HG03521 (cell line): ENCODE results near the gene NCAPG.

Experiments used
- ATAC-seq: cut with Tn5 transposase; IDR thresholded peaks from one replicate; pipeline ENCODE4 v1.9.1; 2021; ENCODE audit warnings: mild to moderate bottlenecking, moderate library complexity; ENCODE audit not compliant: unreplicated experiment

NCAPG gene

GRCh38 chr4:17810260-17811077 lies at the start of gene NCAPG, which contains the start of gene DCAF16:
NCAPG (plus strand) TSS chr4:17810979; CDS start chr4:17811078, 99 bp downstream.
DCAF16 (minus strand) TSS chr4:17810757; CDS start chr4:17804141, 6,616 bp downstream.
- peak; percentile 89 for ATAC-seq

- ATAC-seq = no peak
Measured at GRCh38 chr4:17761062-17761461, 49.7 kb upstream of the NCAPG start.

DNA sequence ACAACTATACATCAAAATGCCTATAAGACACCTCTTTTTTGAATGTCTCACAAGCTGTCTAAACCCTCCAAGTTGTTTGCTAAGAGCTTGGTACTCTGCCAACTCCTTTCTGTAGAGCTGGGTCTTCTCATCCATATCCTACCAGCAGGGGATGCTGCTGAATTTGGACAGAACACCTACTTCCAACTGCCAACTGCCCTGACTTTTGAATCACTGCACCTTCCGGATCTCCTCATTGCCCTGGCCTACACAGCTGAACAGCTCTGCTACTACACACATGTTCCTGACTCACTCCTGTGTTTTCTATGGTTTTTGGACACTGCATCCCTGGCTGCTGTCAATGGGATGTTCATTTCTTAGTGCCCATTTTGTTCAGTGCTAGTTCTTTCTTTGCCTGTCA lies 48.1 kb upstream of the NCAPG start:
- no peak for ATAC-seq

DNA sequence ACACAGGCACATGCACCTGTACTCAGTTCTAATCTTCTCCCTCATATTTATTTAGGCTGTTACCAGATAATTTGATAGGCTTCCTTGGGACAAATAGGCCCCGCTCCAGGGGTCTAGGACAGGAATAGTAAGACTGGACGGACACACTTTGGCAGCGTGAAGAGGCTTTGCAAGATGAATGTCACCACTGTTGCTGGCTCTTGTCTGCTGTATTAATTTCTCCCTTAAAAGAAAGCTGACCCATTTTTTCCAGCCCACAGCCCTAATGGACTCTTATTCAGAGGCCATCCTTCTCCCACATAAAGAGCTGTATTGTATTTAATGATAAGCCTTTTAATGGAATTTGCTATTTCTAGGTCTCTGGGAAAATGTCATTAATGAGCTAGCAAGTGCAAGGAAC lies 47.4 kb upstream of the NCAPG start:
- ATAC-seq = no peak

- ATAC-seq = no peak
Measured at GRCh38 chr4:17763931-17764330, 46.8 kb upstream of the NCAPG start.

DNA sequence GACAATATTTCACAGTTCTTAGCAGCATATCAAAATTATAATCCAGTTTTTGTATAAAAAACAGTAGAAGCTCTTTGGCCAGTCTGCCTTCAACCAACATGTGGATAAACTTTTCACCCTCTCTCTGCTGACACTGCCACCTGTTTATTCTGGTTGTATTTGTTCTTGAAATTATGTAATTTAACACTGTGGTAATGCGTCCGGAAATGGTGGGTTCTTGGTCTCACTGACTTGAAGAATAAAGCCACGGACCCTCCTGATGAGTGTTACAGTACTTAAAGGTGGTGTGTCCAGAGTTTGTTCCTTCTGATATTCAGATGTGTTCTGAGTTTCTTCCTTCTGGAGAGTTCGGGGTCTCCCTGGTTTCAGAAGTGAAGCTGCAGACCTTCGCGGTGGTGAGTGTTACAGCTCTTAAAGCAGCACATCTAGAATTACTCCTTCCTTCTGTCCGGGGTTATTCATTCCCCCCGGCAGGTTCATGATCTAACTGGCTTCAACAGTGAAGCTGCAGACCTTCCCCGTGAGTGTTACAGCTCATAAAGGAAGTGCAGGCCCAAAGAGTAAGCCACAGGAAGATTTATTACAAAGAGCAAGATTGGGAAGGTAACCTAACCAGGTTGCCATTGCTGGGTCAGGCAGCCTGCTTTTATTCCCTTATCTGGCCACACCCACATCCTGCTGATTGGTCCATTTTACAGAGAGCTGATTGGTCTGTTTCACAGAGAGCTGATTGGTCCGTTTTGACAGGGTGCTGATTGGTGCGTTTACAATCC lies 45.1 kb upstream of the NCAPG start:
- no peak for ATAC-seq

- ATAC-seq = no peak
Measured at GRCh38 chr4:17766826-17767458, 43.8 kb upstream of the NCAPG start.

- no peak for ATAC-seq
Measured at GRCh38 chr4:17769406-17770174, 41.2 kb upstream of the NCAPG start.

DNA sequence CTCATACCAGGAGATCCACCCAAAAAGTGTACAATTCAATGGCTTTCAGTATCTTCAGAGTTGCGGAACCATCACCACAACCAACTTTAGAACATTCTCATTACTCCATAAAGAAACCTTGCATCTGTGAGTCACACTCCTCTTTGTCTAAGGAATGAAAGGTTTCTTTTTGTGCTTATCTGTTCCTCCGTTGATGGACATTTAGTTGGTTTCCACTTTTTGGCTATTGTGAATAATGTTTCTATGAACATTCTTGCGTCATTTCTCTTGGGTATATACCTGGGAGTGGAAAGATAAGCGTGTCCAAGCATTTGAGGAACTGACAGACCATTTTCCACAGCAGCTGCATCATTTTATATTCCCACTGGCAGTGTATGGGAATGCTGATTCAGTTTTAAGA lies 39.9 kb upstream of the NCAPG start:
- ATAC-seq = no peak

GRCh38 chr4:17771284-17771908 lies 39.4 kb upstream of the NCAPG start:
- no peak for ATAC-seq

DNA sequence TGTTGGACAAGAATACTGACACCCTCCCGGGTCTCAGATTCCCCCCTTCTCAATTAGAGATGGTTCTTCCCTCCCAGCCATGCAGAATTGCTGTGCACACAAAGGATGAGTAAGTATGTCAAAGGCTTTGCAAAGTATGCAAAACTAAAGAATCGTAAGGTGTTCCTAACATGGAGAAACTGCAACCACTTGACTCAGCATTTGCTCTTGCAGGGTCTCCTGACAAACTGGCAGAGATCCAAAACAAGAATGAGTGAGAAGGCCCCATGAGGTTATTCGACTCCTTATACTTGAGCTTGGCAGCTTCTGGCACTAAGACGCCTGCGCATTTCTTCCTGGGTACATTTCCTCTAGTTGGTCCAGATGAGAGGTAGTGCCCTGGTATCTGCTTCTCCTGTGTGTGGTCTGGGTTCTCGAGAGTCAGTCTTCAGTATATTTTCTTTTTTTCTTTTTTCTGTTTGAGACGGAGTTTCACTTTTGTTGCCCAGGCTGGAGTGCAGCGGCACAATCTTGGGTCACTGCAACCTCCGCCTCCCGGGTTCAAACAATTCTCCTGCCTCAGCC lies 37.6 kb upstream of the NCAPG start:
- no peak for ATAC-seq

DNA sequence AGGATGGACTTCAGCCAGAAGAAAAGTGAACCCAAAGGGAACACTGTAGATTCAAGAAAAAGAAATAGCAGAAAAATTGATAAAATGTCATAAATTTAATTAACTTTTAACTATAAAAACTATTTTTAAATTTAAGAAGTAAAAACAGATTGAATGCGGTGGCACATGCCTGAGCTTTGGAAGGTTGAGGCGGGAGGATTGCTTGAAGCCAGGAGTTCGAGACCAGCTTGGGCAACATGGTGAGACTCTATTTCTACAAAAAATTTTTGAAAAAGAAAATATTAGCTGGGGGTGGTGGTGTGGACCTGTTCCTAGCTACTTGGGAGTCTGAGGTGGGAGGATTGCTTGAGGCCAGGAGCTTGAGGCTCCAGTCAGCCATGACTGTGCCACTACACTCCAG lies 32.3 kb upstream of the NCAPG start:
- ATAC-seq = no peak

DNA sequence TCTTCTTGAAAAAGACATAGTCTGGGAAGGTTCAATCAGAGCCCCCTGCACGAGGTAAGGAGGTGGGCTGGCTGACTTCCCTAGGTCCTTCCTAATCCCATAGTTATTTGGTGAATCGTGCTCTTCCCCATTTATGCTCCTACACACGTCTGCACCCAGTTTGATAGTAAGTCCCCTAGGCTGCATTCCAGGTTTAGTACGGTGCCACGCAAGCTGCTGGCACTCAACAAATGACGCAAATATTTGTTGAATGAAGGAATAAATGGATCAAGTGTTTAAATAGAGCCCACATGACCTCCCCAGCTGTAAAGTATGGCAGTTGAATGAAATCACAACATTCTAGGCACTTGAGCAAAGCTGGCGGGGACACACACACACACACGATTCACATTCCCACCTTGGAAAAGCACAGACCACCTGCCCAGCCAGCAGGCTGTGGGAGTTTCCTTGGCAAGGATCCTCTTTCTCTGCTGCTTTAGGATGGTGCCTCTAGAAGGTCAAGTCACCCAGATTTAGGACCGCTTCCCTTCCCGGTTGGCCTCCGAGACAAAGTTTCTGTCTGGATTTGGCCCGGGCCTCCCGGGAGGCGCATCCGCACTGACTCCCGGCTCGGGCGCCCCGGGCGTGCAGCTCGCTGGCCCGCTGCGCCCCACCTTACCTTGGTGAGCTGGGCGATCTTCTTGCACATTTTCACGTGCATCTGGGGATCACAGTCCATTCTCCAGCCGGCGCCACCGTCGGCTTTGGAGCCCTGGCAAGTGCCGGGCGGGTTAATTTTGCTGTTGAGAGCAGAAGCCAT lies 30.1 kb upstream of the NCAPG start:
- ATAC-seq = no peak

DNA sequence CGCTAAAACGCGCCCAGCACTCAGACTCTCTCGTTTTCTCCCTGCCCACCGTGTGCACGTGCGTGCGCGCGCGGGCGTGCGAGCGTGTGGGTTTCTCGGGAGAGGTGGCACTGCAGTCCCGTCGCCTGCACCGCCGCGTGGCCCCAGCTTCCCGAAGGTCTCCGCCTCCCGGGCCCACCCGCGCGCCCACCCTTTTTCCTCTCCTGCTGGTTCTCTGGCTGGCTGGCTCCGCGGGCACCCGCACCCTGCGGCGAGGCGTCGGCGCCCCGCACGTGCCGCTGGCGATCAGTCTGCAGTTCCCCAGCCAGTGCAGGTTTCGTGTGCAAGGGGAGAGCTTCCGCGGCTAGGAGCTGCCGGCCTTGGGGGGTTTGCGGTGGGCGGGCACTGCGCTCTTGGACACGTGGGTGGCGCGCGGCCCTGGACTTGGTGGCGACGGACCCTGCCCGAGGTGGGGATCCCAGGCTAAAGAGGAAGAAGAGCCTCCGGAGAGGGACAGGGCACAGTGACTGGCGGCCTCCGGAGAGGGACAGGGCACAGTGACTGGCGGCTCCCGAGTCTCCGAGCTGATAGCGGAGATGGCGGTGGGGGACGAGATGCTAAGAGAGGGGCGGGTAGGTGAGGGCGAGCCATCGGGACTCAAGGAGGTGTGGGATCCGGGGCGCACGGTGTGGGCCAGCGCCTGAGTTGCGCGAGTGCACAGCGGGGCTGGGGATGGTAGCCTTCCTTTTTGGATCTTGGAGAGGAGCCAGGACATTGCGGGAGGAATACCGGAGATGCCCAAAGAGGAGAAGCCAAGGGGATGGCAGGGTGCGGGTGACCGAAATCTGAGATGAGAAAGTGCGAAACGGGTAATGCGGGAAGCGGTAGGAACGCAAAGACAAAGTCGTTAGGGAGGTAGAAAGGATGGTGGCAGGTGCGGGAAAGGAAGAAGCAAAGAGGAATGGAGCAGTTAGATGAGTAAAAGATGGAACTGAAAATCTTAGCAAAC lies 29.2 kb upstream of the NCAPG start, which contains the start of gene FAM184B:
Gene FAM184B, minus strand, starts transcription at position 322 of the 988 bp plus-strand sequence. CDS start 322 bp downstream, outside the sequence.
- ATAC-seq = no peak

GRCh38 chr4:17785858-17786257 lies 24.9 kb upstream of the NCAPG start:
- no peak for ATAC-seq

DNA sequence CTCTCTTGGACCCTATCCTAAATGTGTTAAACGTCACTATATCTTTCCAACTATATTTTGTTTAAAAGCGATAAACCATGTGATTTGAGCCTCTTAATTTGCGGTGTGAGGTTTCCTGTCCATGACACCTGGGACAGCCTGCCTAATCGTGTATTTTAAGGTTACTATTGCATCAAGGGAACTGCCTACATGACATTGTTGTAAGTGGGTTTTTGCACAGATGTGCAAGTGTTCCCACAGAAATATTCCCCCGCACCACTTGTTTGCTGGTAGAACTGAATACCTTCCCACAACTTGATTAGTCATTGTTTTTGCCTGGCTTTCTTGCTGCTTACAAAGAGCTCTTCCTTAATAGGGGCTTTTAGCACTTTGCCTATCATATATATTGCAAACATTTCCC lies 24.2 kb upstream of the NCAPG start:
- no peak for ATAC-seq

DNA sequence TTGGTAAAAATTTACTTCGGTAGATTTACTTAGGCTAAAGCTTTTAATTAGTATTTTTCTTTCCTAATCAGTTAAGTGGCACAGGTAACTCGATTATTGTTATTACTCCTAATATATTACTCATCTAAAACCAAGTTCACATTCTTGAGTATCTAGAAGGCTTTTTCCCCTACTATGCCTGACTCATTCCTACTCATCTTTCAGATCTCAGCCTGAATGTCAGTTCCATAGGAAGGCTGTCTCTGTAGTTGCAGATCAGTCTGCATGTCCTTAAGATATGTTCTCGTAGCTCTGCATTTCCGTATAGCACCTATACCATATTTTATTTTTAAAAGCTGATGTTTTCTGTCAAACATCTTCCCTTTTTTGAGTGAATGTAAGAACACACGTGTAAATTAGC lies 23.5 kb upstream of the NCAPG start:
- ATAC-seq = no peak

GRCh38 chr4:17788956-17789355 lies 21.8 kb upstream of the NCAPG start:
- no peak for ATAC-seq
